ENCODE data around the gene PAQR6. TPM values are rescaled to one million over a fixed set of nuclear protein-coding genes. Genes with fewer than 3 reads are reported as not detected.

The PAQR6 gene
- total RNA-seq, 8 experiments from 2014 or later = 0.61 to 8.6 (median 2.6) TPM

DNA sequence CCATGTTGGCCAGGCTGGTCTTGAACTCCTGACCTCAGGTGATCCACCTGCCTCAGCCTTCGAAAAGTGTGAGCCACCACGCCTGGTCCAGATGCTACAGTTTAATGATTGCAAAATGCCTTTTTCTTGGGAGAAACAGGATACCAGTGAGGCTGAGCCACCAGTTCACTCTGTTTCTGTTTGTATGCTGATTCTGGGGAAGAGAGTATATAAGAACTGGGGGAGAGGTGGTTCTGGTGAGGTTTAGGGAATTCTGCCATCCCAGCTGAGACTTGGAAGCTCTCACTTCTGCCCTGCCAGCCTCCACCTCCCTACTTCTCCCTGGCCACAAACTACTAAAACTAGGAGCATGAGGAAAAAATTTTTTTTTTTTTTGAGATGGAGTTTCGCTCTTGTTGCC, 43.2 kb downstream of the PAQR6 start:
- in situ Hi-C loops (cut with MboI; ENCODE audit: low pct_unique_long_range_greater_than_20kb in 2 of 9, low sequenced_read_pairs in 9 of 9, unreplicated experiment in 9 of 9) = loop anchor here in 2 of 9 experiments (25.0 kb wide), 1 partner anchor 117 kb away; the partner anchor contains the start of gene MEX3A (in 2 of the 2)
- Histone ChIP-seq H3K27ac (no peak overlapping the region), H3K4me3 (no peak overlapping the region), H3K4me1 (replicated peaks in 1 of 2) (no peaks in the 10 kb centered on the region)
- ATAC-seq (replicated peaks in 6 of 8) = no peak
- WGBS, 10 experiments = 94 to 100% (median 100%) methylated on average over 1 to 2 of the region's 3 CpGs; no CpG with 5 or more reads in 5 of the 10 experiments

- in situ Hi-C loops (cut with MboI; ENCODE audit: low pct_unique_long_range_greater_than_20kb in 2 of 9, low sequenced_read_pairs in 9 of 9, unreplicated experiment in 9 of 9) = loop anchor here in 2 of 9 experiments (25.0 kb wide), 1 partner anchor 116 kb away; the partner anchor contains the start of gene MEX3A (in 2 of the 2)
Observed at GRCh38 chr1:156203331-156203730, 44.5 kb downstream of the PAQR6 start.

GRCh38 chr1:156200044-156200443, 47.8 kb downstream of the PAQR6 start:
- WGBS, 10 experiments = 79 to 100% (median 92%) methylated on average over 2 to 8 of the region's 8 CpGs; no CpG with 5 or more reads in 5 of the 10 experiments
- in situ Hi-C loops (cut with MboI; ENCODE audit: low pct_unique_long_range_greater_than_20kb in 2 of 9, low sequenced_read_pairs in 9 of 9, unreplicated experiment in 9 of 9) = loop anchor here in 2 of 9 experiments (25.0 kb wide), 1 partner anchor 113 kb away; the partner anchor contains the start of gene MEX3A (in 2 of the 2)

More at GRCh38 chr1:156203331-156203730, 44.5 kb downstream of the PAQR6 start:
- H3K4me1 ChIP-seq (replicated peaks in 1 of 2) = no peaks in the 10 kb centered on the region
- no peak overlapping the region for H3K27ac ChIP-seq
- no peak for ATAC-seq (replicated peaks in 6 of 8)
- H3K4me3 ChIP-seq = no peak overlapping the region

DNA sequence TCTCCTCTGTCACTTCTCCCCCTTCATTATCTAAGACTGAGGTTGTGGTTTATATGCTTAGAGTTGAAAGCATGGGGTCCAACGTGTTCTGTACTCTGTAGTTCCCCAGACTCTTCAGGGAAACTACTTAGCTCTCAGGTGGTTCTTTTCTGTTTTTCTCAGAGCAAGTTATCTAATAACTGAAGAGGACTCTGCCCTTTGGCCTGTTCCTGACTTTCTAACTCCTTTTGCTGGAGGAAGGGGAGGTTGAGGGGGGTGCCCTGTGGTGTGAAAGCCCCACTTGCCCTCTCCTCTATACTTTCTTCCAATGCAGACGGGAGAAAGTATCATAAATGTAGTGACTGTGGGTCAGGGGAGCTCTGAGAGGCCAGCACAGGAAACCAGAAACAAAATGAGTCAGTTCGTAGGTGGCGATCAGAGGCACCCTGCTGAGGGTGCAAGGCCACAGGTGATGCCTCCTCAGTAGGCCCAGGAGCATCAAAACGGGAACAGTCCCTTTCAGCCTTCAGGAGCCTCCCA, 49.0 kb downstream of the PAQR6 start:
- no peak for ATAC-seq (replicated peaks in 6 of 8)
- Histone ChIP-seq H3K4me3 (no peak overlapping the region), H3K4me1 (replicated peaks in 1 of 2) (peaks cover 6 to 10% of the 10 kb centered on the region in 2 donors), H3K27ac (no peak overlapping the region)
- WGBS, 10 experiments = 60 to 100% (median 83%) methylated on average over 1 to 3 of the region's 5 CpGs; no CpG with 5 or more reads in 1 of the 10 experiments
- in situ Hi-C loops (cut with MboI; ENCODE audit: low pct_unique_long_range_greater_than_20kb in 2 of 9, low sequenced_read_pairs in 9 of 9, unreplicated experiment in 9 of 9) = no loop called here

More at GRCh38 chr1:156200044-156200443, 47.8 kb downstream of the PAQR6 start:
- ATAC-seq (replicated peaks in 6 of 8) = peak in 5 of 8 experiments; percentile 15 to 68 (median 34)
- Histone ChIP-seq H3K27ac (no peak overlapping the region), H3K4me1 (replicated peaks in 1 of 2) (peaks cover 2 to 5% of the 10 kb centered on the region in 2 donors), H3K4me3 (no peak overlapping the region)

DNA sequence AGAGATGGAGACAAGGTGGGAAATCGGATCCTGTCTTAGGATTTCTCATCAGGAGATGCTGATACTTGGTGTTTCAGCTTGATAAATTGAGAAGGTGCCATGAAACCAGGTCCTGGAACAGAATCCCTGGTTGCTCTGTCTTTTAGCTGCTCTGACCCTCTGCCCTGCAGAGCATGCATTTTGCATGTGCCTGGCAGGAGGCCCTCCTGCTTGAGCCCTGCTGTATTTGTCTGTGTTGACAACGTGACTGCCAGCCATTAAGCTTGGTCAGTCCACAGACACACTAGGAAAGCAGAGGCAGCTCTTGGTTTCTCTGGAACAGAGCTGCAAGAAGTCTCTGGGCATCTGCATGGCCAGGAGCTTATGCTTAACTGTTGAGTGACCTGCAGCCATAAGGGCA, 51.4 kb downstream of the PAQR6 start:
- in situ Hi-C loops (cut with MboI; ENCODE audit: low pct_unique_long_range_greater_than_20kb in 2 of 9, low sequenced_read_pairs in 9 of 9, unreplicated experiment in 9 of 9) = no loop called here
- 20 to 100% (median 64%) methylated on average over 1 to 2 of the region's 2 CpGs; no CpG with 5 or more reads in 4 of the 10 experiments for WGBS, 10 experiments
- Histone ChIP-seq H3K4me1 (replicated peaks in 1 of 2) (peaks cover 9 to 15% of the 10 kb centered on the region in 2 donors), H3K27ac (no peak overlapping the region), H3K4me3 (no peak overlapping the region)
- ATAC-seq (replicated peaks in 6 of 8) = no peak

- no peak for ATAC-seq (replicated peaks in 6 of 8)
- 69 to 100% (median 79%) methylated on average over 1 to 4 of the region's 4 CpGs; no CpG with 5 or more reads in 1 of the 10 experiments for WGBS, 10 experiments
- H3K4me1 ChIP-seq (replicated peaks in 1 of 2) = peaks cover 9 to 15% of the 10 kb centered on the region in 2 donors
- no peak overlapping the region for H3K27ac ChIP-seq
- no peak overlapping the region for H3K4me3 ChIP-seq
- in situ Hi-C loops (cut with MboI; ENCODE audit: low pct_unique_long_range_greater_than_20kb in 2 of 9, low sequenced_read_pairs in 9 of 9, unreplicated experiment in 9 of 9) = no loop called here
Observed at GRCh38 chr1:156195853-156196252, 52.0 kb downstream of the PAQR6 start.

DNA sequence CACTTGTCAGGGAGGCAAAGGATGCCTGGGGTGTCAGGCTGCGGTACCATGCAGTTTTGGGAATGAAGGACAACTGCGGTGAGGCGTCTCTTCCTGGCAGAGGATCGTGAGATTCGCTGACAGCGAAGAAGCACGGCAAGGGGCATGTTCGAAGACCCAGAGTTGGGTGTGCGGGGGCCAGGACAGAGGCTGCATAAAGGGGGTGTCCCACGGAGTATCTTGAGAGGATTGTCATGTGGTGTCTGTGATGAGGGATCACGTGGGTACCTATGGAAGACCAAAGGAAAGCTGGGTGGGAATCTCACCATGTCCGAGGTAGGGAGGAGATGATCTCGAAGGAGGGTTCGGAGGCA, 53.6 kb downstream of the PAQR6 start:
- Histone ChIP-seq H3K27ac (peak overlapping the region; percentile 73 to 81), H3K4me3 (peak overlapping the region; percentile 66 to 94 (median 74)), H3K4me1 (replicated peaks in 1 of 2) (peaks cover 9 to 15% of the 10 kb centered on the region in 2 donors)
- ATAC-seq (replicated peaks in 6 of 8) = peak; percentile 23 to 43 (median 30)
- WGBS, 10 experiments = 0 to 33% (median 15%) methylated on average over 2 to 11 of the region's 14 CpGs; no CpG with 5 or more reads in 3 of the 10 experiments
- in situ Hi-C loops (cut with MboI; ENCODE audit: low pct_unique_long_range_greater_than_20kb in 2 of 9, low sequenced_read_pairs in 9 of 9, unreplicated experiment in 9 of 9) = no loop called here

DNA sequence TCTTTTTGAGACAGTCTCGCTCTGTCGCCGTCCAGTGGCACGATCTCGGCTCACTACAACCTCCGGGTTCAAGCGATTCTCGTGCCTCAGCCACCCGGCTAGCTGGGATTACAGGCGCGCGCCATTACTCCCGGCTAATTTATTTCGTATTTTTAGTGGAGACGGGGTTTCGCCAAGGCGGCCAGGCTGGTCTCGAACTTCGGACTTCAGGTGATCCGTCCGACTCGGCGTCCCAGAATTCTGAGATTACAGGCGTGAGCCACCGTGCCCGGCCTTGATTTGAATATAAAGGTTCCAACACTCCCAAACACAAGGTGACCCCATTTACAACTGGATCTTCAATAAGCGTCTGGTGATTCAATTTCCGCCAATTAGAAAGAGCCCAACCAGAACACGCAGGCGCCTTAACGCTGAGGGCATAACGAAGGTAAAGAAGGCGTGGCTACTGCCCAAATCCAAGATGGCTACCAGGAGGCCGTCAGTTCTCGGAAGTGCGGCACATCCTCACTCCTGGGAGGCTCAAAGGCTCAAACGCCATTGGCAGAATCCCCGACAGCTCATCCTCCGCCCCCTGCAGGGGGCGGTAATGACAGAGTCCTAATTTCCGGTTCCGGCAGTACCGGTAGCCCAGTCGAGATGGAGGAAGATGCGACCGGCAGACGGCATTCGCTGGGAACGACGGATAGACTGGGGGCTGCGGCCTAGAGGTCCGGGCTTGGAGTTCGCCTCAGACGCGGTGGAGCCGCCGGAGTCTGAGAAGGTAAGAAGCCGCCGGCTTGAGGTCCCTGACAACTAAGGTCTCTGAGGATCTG, 54.2 kb downstream of the PAQR6 start, which contains the start of gene SLC25A44:
Gene SLC25A44 (plus strand): TSS at position 617 of the 812 bp plus-strand sequence. CDS start 5,744 bp downstream, outside the sequence.
- peak; percentile 90 to 98 (median 97) for ATAC-seq (replicated peaks in 6 of 8)
- H3K4me1 ChIP-seq (replicated peaks in 1 of 2) = peaks cover 9 to 15% of the 10 kb centered on the region in 2 donors
- WGBS, 10 experiments = 0 to 76% (median 10%) methylated on average over 7 to 31 of the region's 59 CpGs
- in situ Hi-C loops (cut with MboI; ENCODE audit: low pct_unique_long_range_greater_than_20kb in 2 of 9, low sequenced_read_pairs in 9 of 9, unreplicated experiment in 9 of 9) = no loop called here
- H3K4me3 ChIP-seq = peak within 1 kb of the TSS; percentile 66 to 94 (median 74)
- H3K27ac ChIP-seq = peak within 1 kb of the TSS; percentile 73 to 81

Other genes with a start within 250 kb of the PAQR6 start
- gene SSR2, start 227.1 kb downstream of the PAQR6 start, total RNA-seq = 100 to 1,000 TPM; 199 to 383 (median 327) TPM
- gene UBQLN4, start 194.3 kb downstream of the PAQR6 start, total RNA-seq = 10 to 100 TPM; 22.7 to 51.1 (median 35.0) TPM
- 100 to 1,000 TPM in 5 of 8 experiments, 10 to 100 TPM in 3; 85.2 to 166 (median 102) TPM for gene LAMTOR2, start 193.3 kb downstream of the PAQR6 start, total RNA-seq
- 1 to 10 TPM in 3 of 8 experiments, under 1 TPM in 2, not detected in 3; 0.50 to 1.3 (median 1.1) TPM for gene RAB25, start 186.9 kb downstream of the PAQR6 start, total RNA-seq
- gene MEX3A, start 165.6 kb downstream of the PAQR6 start, total RNA-seq = 10 to 100 TPM in 7 of 8 experiments, 1 to 10 TPM in 1; 1.2 to 92.3 (median 33.9) TPM
- 100 to 1,000 TPM in 3 of 8 experiments, 10 to 100 TPM in 5; 29.8 to 370 (median 68.0) TPM for gene LMNA, start 133.3 kb downstream of the PAQR6 start, total RNA-seq
- 1 to 10 TPM in 7 of 8 experiments, under 1 TPM in 1; 0.85 to 6.1 (median 2.7) TPM for gene SEMA4A, start 94.5 kb downstream of the PAQR6 start, total RNA-seq
- 10 to 100 TPM; 16.5 to 26.8 (median 20.9) TPM for gene SLC25A44, start 54.0 kb downstream of the PAQR6 start, total RNA-seq
- 100 to 1,000 TPM in 1 of 8 experiments, 10 to 100 TPM in 7; 19.8 to 131 (median 46.3) TPM for gene PMF1, start 35.0 kb downstream of the PAQR6 start, total RNA-seq
- 1 to 10 TPM in 3 of 8 experiments, under 1 TPM in 5; 0.36 to 2.6 (median 0.93) TPM for gene BGLAP, start 5.9 kb downstream of the PAQR6 start, total RNA-seq
- 10 to 100 TPM; 34.5 to 78.8 (median 62.7) TPM for gene SMG5, start 34.8 kb upstream of the PAQR6 start, total RNA-seq
- gene TMEM79, start 36.3 kb upstream of the PAQR6 start, total RNA-seq = 1 to 10 TPM; 3.1 to 6.5 (median 4.8) TPM
- 100 to 1,000 TPM in 1 of 8 experiments, 10 to 100 TPM in 7; 16.3 to 138 (median 33.0) TPM for gene GLMP, start 47.6 kb upstream of the PAQR6 start, total RNA-seq
- 1 to 10 TPM in 1 of 8 experiments, under 1 TPM in 5, not detected in 2; 0.46 to 1.4 (median 0.67) TPM for gene VHLL, start 51.3 kb upstream of the PAQR6 start, total RNA-seq
- 100 to 1,000 TPM; 204 to 465 (median 351) TPM for gene CCT3, start 90.2 kb upstream of the PAQR6 start, total RNA-seq
- 1 to 10 TPM in 3 of 8 experiments, under 1 TPM in 3, not detected in 2; 0.22 to 8.3 (median 1.2) TPM for gene TSACC, start 90.5 kb upstream of the PAQR6 start, total RNA-seq
- gene RHBG, start 121.2 kb upstream of the PAQR6 start, total RNA-seq = 1 to 10 TPM in 1 of 8 experiments, under 1 TPM in 4, not detected in 3; 0.38 to 1.8 (median 0.50) TPM